Skeletal muscle tissue (tissue), 4 donors: ENCODE results near the gene IWS1. TPM values are rescaled to one million over a fixed set of nuclear protein-coding genes. Genes with fewer than 3 reads are reported as not detected.
"Not testable (repeated sequence)": the region's sequence is repeated elsewhere in the genome, so short reads cannot be mapped to it uniquely, and the experiment has no call there.

Experiments
- H3K27ac ChIP-seq: one replicate; pipeline ENCODE4 v1.7.0; 2013; ENCODE audit warnings: mild to moderate bottlenecking, low read depth, low read length, inconsistent platforms
- H3K27me3 ChIP-seq, 3 donors: one replicate each; pipeline ENCODE4 v1.7.0; 2013; ENCODE audit warnings: low read length in 3 of 3; ENCODE audit not compliant: control insufficient read depth in 3 of 3, insufficient read depth in 3 of 3
- H3K36me3 ChIP-seq, 3 donors: one replicate each; pipeline ENCODE4 v1.7.0; 2013; ENCODE audit warnings: low read length in 3 of 3; ENCODE audit not compliant: control insufficient read depth in 3 of 3, insufficient read depth in 3 of 3
- H3K4me1 ChIP-seq, 3 donors: one replicate each; pipeline ENCODE4 v1.7.0; 2013; ENCODE audit warnings: low read length in 3 of 3, mild to moderate bottlenecking in 3 of 3; ENCODE audit not compliant: control insufficient read depth in 3 of 3, insufficient read depth in 3 of 3
- H3K4me3 ChIP-seq, 3 donors: one replicate each; pipeline ENCODE4 v1.7.0; 2013; ENCODE audit warnings: low read length in 3 of 3
- H3K9ac ChIP-seq, 3 donors: one replicate each; pipeline ENCODE4 v1.7.0; 2013; ENCODE audit warnings: low read length in 3 of 3, mild to moderate bottlenecking in 3 of 3, moderate library complexity in 2 of 3, low read depth in 1 of 3
- H3K9me3 ChIP-seq, 3 donors: one replicate each; pipeline ENCODE4 v1.7.0; 2013; ENCODE audit warnings: low read length in 3 of 3; ENCODE audit not compliant: control insufficient read depth in 3 of 3
- total RNA-seq: library from RNA; depleted of rRNA; stranded (reverse); fragments of >200 nt; gene quantifications from one replicate; pipeline ENCODE4 v1.2.3, GENCODE V29; 2014
- donor health status: Osteomylitis.

The IWS1 gene
- total RNA-seq, 1 donor from 2014 or later = 24.5 TPM

DNA sequence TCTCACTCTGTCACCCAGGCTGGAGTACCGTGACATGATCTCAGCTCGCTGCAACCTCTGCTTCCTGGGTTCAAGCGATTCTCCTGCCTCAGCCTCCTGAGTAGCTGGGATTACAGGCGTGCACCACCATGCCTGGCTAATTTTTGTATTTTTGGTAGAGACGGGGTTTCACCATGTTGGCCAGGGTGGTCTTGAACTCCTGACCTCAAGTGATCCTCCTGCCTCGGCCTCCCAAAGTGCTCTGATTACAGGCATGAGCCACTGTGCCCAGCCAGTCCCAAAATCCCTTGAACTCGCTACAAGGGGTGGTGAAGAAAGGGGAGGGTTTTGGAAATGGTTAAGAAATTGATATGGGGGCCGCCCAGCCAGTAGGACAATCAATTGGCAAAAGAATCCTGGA lies 73.9 kb downstream of the IWS1 start:
- H3K9me3 ChIP-seq, H3K9ac ChIP-seq, H3K4me3 ChIP-seq, H3K4me1 ChIP-seq, H3K27me3 ChIP-seq, H3K27ac ChIP-seq: not testable (repeated sequence)
- peaks cover 7 to 11% (median 9%) of the 10 kb centered on the region in 3 donors for H3K36me3 ChIP-seq

DNA sequence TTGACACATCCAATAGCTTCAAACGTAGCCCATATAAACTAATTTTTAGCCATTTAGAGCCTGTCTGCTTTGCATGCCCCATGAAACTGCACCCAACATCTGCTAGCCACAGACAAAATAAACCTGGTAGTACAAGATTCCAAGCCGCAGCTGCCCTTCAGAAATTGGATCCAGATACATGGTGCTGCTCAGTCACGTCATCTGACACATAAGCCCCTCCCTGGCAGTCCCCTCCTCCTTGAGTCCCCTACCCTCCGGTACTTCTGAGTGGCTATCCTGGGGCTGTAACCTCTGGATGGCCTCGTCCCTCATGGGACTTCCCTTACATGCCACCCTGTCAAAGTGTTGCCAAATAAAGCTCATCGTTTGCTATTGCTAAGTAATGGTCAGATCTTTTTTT lies 74.3 kb downstream of the IWS1 start:
- H3K27me3 ChIP-seq = no peaks in the 10 kb centered on the region
- H3K9me3 ChIP-seq = no peaks in the 10 kb centered on the region
- no peaks in the 10 kb centered on the region for H3K4me1 ChIP-seq
- no peak overlapping the region for H3K27ac ChIP-seq
- no peak overlapping the region for H3K4me3 ChIP-seq
- H3K9ac ChIP-seq = no peak overlapping the region
- H3K36me3 ChIP-seq = peaks cover 7 to 9% (median 9%) of the 10 kb centered on the region in 3 donors

DNA sequence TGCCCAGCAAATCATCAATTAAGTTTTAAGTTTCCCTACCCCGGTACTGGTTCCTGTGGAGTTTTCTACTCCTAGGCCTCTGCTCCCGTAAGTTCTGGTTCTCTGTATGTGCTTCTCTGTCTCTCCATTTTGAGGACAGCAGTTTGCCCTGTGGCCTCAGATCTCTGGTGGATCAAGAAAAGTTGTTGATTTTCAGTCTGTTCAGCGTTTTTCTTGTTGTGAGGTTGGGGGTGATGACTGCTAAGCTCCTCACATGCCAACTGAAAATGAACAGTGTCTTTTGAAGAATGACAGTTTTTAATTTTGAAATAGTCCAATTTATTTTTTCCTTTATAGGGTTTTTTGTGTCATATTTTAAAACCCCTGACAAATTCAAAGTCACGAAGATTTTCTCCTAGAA lies 76.4 kb downstream of the IWS1 start:
- Histone ChIP-seq H3K27me3 (no peaks in the 10 kb centered on the region), H3K9me3 (peaks cover 0 to 2% (median 1%) of the 10 kb centered on the region in 3 donors), H3K4me1 (no peaks in the 10 kb centered on the region), H3K36me3 (peaks cover 7% of the 10 kb centered on the region in 3 donors), H3K4me3 (no peak overlapping the region), H3K27ac (no peak overlapping the region), H3K9ac (no peak overlapping the region)

DNA sequence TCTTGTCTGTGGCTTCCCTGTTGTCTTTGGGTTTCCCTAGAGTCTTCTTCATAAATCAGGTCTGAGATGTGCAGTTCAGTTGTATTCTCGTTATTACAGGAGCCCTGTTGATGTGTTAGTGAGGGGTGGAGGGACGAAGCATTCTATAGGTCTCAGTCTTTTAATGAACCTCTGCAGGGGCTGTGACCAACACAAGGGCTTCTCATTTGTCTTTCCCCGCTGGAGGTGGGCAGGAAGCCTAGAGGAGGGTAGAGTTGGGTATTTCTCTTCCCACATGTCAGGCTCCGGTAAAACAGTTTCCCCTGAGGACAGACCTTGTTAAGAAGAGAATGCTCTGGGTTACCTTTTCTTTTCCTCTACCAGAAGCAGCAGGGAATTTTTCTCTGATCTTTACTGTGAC lies 76.9 kb downstream of the IWS1 start:
- Histone ChIP-seq H3K9me3 (peaks cover 0 to 4% (median 2%) of the 10 kb centered on the region in 3 donors), H3K27ac (no peak overlapping the region), H3K9ac (no peak overlapping the region)

DNA sequence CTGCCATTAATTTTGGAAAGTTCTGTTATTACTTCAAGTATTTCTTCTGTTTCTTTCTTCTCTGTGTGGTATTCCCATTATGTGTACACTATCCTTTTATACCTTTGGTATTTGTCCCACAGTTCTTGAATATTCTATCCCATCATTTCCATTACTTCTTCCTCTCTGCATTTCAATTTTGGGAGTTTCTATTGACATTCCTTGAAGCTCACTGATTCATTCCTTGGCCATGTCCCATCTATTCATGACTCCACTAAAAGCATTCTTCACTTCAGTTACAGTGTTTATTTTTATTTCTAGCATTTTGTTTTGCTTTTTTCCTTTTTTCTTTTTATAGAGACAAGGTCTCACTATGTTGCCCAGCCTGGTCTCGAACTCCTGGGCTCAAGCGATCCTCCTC lies 77.8 kb downstream of the IWS1 start:
- Histone ChIP-seq H3K9me3 (peaks cover 0 to 4% (median 2%) of the 10 kb centered on the region in 3 donors), H3K4me1 (no peaks in the 10 kb centered on the region), H3K9ac (no peak overlapping the region), H3K27ac (no peak overlapping the region), H3K36me3 (peaks cover 0 to 7% (median 2%) of the 10 kb centered on the region in 3 donors), H3K27me3 (no peaks in the 10 kb centered on the region), H3K4me3 (no peak overlapping the region)

More for the DNA sequence above, 76.9 kb downstream of the IWS1 start:
- Histone ChIP-seq H3K4me1 (no peaks in the 10 kb centered on the region), H3K36me3 (peaks cover 6 to 7% (median 7%) of the 10 kb centered on the region in 3 donors), H3K27me3 (no peaks in the 10 kb centered on the region), H3K4me3 (no peak overlapping the region)

DNA sequence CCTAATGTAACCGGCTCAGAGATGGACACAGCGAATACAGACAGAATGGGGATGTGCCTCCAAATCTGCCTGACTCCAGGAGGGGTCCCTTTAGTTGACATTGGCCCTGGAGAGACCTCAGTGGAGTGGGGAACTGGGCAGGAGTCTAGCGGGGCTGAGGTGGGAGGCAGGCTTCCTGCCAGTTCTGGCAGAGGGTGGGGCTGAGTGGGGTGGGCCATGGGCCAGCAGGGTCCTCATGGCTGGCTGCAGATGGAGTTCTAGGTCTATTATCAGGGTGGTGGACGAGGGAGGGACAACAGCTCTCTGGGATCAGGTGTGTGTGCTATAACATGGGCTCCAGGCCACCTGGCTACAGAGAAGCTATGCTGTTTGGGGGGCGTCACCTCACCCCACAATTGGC lies 86.9 kb downstream of the IWS1 start:
- Histone ChIP-seq H3K4me1 (no peaks in the 10 kb centered on the region), H3K36me3 (no peaks in the 10 kb centered on the region), H3K9me3 (no peaks in the 10 kb centered on the region), H3K27ac (no peak overlapping the region), H3K4me3 (no peak overlapping the region), H3K9ac (no peak overlapping the region), H3K27me3 (no peaks in the 10 kb centered on the region)

DNA sequence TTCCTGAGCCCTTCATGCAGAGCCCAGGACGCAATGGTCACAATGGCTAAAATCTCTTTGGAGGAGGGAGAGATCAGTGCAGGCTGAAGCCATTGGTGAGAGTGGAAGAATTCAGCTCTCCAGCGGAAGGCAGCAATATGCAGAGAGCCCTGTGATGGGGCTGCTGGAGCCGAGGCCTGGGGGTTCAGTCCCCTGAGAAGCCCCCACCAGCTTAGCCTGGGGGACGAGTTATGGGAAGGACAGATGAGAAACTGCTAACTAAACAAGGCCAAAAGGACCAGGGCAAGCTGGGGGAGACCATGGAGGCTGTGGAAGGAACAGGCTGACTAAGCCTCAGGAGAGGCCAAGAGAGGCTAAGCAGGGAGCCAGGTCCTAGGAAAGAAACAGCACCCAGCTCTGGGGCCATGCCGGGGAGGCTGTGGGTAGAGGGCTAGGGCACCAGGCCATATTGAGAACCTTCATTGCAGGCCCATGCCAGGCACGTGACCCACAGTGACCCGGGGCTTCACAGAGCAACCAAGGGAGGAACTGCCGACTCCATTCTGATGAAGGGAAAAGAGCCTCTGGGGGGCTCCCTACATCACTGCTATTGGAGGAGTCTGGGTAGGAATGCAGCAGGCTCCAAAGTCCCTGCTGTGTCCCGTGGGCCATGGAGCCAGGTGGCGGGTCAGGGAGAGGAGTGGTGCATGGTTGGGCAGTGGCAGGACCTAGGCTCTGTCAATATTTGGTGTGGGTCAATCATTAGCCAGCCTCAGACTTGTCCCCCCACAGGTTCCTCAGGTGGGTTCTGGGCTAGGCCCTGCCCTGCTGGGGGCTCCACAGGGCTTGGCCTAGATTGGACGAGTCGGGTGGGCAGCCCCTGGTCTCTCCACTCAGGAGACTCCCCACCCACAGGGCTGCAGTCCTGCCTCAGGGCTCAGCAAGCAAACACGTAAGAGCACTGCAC lies 88.2 kb downstream of the IWS1 start:
- no peaks in the 10 kb centered on the region for H3K9me3 ChIP-seq
- H3K36me3 ChIP-seq = no peaks in the 10 kb centered on the region
- H3K4me1 ChIP-seq = no peaks in the 10 kb centered on the region
- H3K27ac ChIP-seq = no peak overlapping the region
- H3K9ac ChIP-seq = no peak overlapping the region
- no peaks in the 10 kb centered on the region for H3K27me3 ChIP-seq
- no peak overlapping the region for H3K4me3 ChIP-seq

DNA sequence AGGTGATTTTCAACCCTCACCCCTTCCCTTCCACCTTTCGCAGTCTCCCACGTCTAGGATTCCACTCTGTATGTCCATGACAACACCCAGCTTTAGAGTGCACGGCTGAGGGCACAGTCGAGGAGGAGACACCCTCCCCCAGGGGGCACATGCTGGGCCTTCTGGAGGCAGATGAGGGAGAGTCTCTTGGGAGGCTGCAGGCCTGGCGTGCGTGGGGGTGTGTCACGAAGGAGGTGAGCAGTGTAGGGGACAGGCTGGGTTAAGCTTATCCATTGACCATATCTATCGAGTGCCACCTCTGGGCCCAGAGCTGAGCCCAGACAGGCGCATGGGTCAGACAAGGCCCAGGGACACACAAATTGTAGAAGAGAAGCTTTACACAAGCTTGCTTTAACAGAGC lies 89.2 kb downstream of the IWS1 start:
- Histone ChIP-seq H3K4me3 (no peak overlapping the region), H3K36me3 (peaks cover 0 to under 1% (median 0%) of the 10 kb centered on the region in 3 donors), H3K4me1 (no peaks in the 10 kb centered on the region), H3K27me3 (no peaks in the 10 kb centered on the region), H3K27ac (no peak overlapping the region), H3K9me3 (no peaks in the 10 kb centered on the region), H3K9ac (no peak overlapping the region)

DNA sequence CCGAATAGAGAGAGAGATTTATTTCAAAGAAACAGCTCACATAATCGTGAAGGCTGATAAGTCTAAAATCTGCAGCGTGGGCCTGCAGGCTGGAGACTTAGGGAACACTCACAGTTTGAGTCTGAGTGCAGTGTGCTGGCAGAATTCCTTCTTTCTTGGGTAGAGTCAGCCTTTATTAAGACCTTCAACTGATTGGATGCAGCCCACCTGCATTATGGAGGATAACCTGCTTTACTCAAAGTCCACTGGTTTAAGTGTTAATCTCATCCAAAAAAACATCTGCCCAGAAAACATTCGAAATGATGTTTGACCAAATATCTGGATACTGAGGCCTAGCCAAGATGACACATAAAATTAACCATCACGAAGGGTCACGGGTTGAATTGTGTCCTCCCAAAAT lies 91.8 kb downstream of the IWS1 start:
- H3K9me3 ChIP-seq = no peaks in the 10 kb centered on the region
- H3K27ac ChIP-seq = no peak overlapping the region
- H3K4me1 ChIP-seq = no peaks in the 10 kb centered on the region
- H3K9ac ChIP-seq = no peak overlapping the region
- no peak overlapping the region for H3K4me3 ChIP-seq
- peaks cover 0 to 6% (median 2%) of the 10 kb centered on the region in 3 donors for H3K36me3 ChIP-seq
- H3K27me3 ChIP-seq = no peaks in the 10 kb centered on the region

DNA sequence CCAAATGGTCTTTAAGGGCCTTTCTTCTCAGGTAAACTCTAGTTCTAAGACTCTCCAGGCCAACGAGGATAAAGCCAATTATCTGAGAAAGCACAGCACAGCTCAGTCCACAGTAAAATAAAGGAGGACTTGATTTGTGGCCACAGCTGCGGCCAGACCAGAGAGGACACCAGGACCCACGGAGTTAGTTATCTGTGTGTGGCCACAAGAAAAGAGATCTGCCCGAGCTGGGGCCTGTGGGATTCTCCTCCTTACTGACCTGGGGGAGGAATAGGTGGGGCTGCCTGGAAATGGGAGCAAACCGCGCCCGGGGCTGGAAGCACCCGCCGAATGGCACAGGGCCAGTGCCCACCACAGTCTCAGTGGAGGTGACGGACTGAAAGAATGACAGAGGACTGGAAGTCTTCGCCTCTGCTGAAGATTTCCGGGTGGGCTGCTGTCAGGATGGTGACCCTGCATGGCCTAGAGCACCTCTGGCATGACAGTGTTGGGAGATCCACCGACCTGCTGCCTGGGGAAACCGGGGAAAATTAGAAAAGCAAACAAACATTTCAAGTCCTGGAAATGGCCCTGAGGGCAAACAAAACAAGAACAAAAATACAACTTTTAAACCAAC lies 94.8 kb downstream of the IWS1 start:
- Histone ChIP-seq H3K4me1 (no peaks in the 10 kb centered on the region), H3K27me3 (no peaks in the 10 kb centered on the region), H3K9me3 (no peaks in the 10 kb centered on the region), H3K9ac (no peak overlapping the region), H3K4me3 (no peak overlapping the region), H3K36me3 (peaks cover 0 to 6% (median 2%) of the 10 kb centered on the region in 3 donors), H3K27ac (no peak overlapping the region)
